Stimulated activated CD4-positive, alpha-beta T cell treated with anti-CD3 and anti-CD28 coated beads, Interleukin-12 subunit alpha, Interleukin-12 subunit beta, amount 100 ng/mL, for 24 hours (primary cell): ENCODE data around the gene MSMP.

ENCODE experiments used
- DNase-seq, 2 experiments: peaks; one replicate each; pipeline ENCODE4 v3.0.0-alpha.2; 2020; ENCODE audit warnings: low read depth in 2 of 2

Gene MSMP

GRCh38 chr9:35723426-35723825 lies 30.6 kb downstream of the MSMP start:
- no peak for DNase-seq

- no peak for DNase-seq
Measured at GRCh38 chr9:35719546-35719945, 34.5 kb downstream of the MSMP start.

GRCh38 chr9:35718721-35719511 lies 35.2 kb downstream of the MSMP start:
- DNase-seq = no peak

GRCh38 chr9:35717132-35717870 lies 36.8 kb downstream of the MSMP start:
- no peak for DNase-seq

GRCh38 chr9:35716230-35716629 lies 37.8 kb downstream of the MSMP start:
- no peak for DNase-seq

GRCh38 chr9:35714579-35715252 lies 39.4 kb downstream of the MSMP start:
- no peak for DNase-seq

- DNase-seq = no peak
Measured at GRCh38 chr9:35714123-35714522, 40.0 kb downstream of the MSMP start.

- no peak for DNase-seq
Measured at GRCh38 chr9:35713578-35713977, 40.5 kb downstream of the MSMP start.

- DNase-seq = no peak
Measured at GRCh38 chr9:35712762-35713400, 41.2 kb downstream of the MSMP start.

- DNase-seq = no peak
Measured at GRCh38 chr9:35711501-35712428, 42.3 kb downstream of the MSMP start.

- no peak for DNase-seq
Measured at GRCh38 chr9:35710818-35711500, 43.1 kb downstream of the MSMP start.

- DNase-seq = no peak
Measured at GRCh38 chr9:35708146-35708545, 45.9 kb downstream of the MSMP start.

GRCh38 chr9:35706951-35707350 lies 47.1 kb downstream of the MSMP start:
- no peak for DNase-seq

- no peak for DNase-seq
Measured at GRCh38 chr9:35705836-35706430, 48.1 kb downstream of the MSMP start.

GRCh38 chr9:35705372-35705771 lies 48.7 kb downstream of the MSMP start:
- no peak for DNase-seq

- no peak for DNase-seq
Measured at GRCh38 chr9:35703906-35704672, 50.0 kb downstream of the MSMP start.
